HG03469 (cell line): ENCODE measurements around the gene KCNAB2.

ENCODE experiments used
- ATAC-seq: cut with Tn5 transposase; IDR thresholded peaks from one replicate; pipeline ENCODE4 v1.9.1; 2021; ENCODE audit warnings: mild to moderate bottlenecking, moderate library complexity, moderate number of reproducible peaks; ENCODE audit not compliant: unreplicated experiment

Gene KCNAB2

DNA sequence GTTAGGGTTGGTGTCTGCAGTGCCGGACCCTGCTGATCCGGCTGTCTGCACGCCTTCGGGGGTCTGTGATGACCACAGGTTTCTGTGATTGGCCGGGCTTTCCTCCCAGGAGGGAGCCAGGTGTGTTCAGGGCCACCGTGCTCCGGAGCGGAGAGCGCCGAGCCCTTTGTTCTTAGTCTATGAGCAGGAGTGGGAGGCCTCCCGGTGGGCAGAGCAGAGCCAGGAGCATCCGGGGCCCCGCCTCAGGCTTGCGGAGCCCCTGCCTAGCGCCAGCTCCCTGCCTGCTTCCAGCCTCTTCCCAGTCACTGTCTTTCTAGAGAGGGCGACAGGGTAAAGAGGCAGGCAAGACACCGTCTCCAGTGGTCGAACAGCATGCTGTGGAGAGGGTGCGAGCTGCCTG lies 31.8 kb downstream of the KCNAB2 start:
- no peak for ATAC-seq

DNA sequence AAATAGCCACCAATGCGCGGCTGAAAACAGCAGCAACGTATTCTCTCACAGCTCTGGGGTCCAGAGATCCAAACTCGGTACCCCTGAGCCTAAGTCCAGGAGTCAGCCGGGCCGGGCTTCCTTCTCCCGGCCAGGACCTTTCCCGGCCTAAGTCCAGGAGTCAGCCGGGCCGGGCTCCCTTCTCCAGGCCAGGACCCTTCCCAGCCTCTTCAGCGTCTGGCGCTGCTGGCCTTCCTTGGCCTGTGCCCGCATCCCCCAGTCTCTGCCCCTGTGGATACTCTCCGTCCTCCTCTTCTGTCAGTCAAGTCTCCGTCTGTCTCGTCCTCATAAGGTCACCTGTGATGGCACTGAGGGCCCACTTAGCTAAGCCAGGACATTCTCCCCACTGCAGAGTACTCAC lies 32.2 kb downstream of the KCNAB2 start:
- ATAC-seq: no peak

DNA sequence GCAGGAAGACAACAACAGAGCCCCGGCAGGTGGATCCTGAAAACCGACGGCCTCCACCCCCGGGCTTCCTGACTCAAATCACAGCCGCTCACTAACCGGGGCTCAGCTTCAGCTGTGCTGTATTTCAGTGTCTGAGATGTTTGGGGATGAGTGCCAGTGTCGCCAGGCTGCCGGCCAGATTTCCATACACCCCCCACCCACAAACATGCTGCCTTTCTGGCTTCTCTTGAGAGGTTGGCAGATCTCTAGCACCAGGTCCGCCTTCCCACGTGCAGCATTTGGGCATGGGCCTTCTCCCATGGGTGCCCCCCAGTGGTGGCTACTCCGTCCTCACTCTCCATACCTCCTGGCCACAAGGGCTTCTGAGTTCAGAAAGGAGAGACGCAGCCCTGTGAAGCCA lies 34.8 kb downstream of the KCNAB2 start:
- no peak for ATAC-seq

DNA sequence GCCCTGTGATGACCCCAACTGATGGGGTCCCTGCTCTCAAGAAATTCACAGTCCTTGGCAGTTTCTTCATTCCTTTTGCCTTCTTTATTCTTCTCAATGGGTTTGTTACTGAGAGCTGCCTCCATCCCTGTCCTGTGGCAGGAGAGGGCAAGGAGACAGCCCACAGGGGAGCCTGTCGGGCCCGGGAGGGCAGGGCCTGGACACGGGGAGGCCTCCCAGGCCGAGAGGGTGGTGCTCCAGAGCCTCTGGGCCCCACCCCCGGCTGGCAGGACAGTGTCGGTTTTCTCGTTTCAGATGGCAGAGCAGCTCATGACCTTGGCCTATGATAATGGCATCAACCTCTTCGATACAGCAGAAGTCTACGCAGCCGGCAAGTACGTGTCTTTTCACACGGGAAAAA lies 36.2 kb downstream of the KCNAB2 start:
- no peak for ATAC-seq

DNA sequence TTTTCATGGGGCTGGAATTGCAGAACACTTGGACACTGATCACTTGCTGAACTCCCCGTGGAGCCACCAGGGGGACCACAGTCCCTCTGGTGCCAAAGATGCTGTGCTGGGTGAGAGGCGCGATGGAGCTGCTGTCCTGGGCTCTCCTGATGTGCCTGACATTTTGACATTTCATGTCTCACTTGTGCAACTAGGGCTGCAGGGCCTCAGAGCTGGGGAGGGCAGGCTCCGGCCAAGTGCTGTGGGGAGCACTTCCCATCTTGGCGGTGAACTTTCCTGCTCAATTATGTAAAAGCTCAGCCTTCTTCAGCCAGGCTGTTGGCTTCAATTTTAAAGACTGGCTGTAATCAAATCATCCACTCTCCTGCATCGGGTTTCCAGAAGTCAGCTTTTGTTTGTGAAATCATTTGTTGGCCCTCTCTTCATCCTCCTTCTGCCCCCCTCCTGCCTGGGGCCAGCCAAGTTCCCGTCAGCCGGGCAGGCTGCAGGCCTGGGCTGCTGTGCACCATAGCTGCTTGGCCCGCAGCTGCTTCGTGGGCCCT lies 36.8 kb downstream of the KCNAB2 start:
- ATAC-seq: no peak

DNA sequence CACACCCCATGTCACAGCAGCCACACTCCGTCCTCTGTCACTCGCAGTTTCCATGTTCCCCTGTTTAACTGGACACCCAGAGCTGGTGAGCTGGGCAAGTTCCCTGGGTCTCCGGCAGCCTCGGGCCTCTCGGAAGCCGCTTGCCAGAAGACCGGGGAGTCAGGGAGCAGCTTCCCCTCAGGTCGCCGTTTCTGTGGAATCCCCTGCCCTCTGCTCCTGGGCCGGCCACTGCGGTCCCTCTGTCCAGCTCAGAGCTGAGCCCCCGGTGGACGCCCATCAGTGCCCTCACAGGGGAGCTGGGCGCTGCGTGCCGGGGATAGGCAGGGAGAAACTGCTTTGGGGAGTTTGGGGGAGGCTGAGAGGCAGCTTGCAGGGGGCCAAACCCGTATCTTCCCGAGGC lies 37.7 kb downstream of the KCNAB2 start:
- ATAC-seq: no peak

DNA sequence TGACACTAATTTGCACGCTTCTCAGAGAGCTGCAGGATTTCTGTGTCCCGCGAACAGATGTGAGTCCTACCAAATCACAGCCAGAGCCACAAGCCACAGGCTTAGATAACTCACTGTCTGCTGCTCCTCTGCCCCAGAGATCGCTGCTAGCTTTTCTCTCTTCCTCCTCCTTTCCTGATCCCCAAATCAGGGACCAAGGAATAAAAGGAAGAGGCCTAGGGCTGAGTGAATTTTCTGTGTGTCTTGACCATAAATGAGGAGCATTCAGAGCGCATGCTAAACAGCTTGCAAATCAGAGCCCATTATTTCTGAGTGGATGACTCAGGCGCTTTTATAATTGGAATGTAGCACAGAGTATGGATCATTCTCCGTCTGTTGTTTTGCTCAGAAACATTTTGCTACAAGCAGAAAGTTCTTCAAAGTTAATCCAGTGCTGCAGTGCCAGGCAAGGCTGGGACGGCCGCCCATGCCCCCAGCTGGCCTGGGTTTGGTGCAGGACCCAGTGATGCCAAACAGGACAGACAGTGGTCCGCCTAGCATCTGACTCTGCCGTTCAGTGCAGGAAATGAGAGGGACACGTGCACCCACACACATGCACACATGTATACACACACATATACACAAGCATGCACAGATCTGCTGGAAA lies 38.2 kb downstream of the KCNAB2 start:
- ATAC-seq: no peak

DNA sequence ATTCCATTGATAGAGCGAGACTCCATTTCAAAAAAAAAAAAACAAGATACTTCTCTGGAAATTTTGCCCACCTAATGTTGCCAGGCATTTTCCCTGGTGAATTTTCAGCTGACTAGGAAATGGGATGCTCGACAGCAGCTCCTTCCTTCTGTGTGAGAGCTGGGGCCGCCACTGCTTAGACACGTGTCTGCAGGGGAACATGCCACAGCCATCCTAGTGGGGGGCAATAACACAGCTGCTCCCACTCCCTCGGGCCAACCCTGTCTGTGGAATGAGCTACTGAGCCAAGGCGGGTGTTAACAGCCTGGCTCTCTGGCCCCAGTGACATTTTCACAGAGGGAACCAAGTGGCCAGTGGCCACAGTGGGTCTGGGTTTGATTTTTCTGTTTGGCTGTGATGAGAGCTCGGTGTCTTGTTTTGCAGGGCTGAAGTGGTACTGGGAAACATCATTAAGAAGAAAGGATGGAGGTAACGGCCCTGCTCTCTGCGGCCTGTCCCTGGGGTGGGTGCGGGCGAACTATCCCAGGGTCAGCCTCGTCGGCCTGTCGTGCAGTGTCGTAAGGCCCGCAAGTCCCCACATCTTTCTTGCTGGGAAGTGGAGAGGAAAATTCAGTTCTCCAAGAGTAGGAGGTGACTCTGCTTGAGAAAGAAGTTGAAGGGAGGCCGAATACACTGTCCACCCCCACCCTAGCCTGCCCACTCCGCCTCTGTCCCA lies 39.2 kb downstream of the KCNAB2 start:
- ATAC-seq: no peak

DNA sequence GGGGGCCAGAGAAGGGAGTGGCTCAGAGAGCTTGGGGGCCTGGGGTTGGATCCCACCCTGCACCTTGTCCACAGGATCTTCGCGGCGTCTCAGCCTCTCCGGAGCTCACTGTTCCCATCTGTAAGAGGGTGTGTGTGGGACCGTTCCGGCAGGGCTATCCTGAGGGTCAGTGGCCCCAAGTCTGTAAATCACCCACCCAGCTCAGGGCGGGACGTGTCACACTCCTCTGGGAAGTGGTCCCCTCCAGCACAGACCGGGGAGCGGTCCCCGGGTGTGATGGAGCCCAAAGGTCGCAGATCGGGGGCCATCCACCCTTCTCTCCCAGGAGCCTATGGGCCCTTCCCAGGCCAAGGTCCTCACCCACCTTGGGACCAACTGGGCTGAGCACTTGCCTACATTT lies 40.0 kb downstream of the KCNAB2 start:
- no peak for ATAC-seq

DNA sequence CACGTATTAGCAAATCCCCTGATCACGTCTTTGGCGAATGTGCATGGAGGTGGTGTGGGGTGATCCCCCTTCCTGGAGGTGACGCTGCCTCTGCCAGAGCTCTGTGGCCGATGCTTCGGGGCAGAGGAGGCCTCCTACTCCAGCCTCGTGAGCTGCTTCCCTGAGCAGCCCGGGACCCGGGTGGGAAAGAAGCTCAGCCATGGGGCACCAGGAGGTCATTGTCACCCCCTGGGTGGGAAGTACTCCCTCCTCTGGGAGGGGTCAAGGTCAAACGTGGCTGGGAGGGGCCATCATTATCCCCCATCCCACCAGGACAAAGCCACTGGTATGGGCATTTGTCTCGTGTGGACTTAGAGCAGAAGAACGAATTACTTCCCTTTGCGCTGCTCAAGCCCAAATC lies 40.7 kb downstream of the KCNAB2 start:
- ATAC-seq: no peak

DNA sequence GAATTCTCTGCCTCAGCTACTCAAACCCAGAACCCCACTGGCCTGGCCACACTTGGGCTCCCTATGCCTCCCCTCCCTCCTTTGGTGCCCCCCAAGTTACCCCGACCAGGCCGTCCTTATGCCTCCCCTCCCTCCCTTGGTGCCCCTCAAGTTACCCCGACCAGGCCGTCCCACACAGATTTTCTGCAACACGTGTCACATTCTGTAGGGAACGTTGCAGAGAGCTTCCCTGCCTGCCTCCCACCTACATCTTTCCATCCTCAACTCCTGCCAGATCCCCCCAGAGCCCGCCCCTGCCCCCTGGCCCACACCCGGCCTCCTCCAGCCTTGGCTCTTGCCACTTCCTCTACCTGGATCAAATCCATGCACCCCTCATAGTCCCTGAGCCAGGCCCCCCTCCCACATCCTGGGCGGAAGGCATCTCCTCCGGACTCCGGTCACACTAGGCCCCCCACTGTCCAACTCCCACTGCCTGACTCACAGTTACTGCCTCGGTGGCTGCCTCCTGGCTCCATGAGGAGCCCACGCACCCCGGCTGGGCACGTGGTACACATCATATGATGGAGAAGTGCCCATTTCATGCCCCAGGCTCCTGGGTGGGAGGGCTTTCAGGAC lies 41.2 kb downstream of the KCNAB2 start:
- no peak for ATAC-seq

DNA sequence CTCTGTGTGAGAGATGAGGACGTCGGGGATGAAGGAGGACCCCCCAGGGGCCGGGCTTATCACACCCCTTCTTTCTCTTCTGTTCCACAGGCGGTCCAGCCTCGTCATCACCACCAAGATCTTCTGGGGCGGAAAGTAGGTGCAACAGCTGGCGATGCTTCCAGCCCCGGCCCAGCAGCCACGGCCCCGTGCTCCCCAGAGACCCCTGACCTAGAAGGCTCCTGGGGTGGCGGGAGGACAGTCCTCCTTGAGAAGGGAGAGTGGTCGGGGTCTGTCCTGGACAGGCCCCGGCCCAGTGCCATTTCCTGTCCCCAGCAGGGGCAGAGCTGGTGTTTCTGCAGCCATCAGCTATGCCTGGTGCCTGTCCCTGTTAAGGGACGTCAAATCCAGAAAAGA lies 41.7 kb downstream of the KCNAB2 start:
- ATAC-seq: no peak

DNA sequence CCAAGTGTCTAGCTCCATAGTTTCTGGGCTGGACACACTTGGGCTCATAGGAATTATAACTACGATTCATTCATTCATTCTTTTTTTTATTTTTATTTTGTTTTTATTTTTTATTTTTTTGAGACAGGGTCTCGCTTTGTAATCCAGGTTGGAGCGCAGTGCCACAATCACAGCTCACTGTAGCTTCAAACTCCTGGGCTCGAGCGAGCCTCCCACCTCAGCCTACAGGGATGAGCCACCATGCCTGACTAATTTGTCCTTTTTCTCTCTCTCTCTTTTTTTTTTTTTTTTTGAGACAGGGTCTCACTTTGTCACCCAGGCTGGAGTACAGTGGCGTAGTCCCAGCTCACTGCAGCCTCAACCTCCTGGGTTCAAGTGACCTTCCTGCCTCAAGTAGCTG lies 42.3 kb downstream of the KCNAB2 start:
- ATAC-seq: no peak

DNA sequence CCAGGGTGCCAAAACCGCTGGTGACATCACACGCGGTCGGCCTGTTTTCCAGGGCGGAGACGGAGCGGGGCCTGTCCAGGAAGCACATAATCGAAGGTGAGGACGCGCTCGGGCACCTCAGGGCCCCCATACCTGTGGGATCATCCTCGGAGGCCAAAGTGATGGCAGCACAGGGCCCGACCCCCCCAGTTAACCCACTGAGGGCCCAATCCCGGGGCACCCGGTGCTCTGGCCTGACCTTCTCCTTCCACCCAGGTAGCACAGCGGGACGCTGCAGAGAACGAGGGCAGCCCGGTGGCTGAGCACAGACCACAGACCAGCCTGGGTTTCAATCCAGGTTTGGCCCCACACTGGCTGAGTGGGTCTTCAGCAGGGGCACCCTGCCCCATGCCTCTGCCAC lies 43.3 kb downstream of the KCNAB2 start:
- no peak for ATAC-seq

DNA sequence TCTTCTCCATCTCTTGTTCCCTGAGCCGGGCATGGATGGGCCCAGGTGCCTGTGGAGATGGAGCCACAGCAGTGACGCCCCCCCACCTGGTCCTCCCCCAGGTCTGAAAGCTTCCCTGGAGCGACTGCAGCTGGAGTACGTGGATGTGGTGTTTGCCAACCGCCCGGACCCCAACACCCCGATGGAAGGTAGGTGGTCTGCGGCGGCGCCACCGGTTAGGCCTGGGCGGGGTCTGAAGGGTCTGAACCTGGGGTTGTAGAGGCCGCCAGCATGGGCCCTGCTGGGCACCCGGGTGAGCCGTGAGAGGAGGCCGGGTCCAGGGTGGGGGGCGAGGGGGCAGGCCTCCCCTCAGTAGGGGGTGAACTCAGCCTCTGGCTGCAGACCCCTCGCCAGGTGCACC lies 44.6 kb downstream of the KCNAB2 start:
- no peak for ATAC-seq

DNA sequence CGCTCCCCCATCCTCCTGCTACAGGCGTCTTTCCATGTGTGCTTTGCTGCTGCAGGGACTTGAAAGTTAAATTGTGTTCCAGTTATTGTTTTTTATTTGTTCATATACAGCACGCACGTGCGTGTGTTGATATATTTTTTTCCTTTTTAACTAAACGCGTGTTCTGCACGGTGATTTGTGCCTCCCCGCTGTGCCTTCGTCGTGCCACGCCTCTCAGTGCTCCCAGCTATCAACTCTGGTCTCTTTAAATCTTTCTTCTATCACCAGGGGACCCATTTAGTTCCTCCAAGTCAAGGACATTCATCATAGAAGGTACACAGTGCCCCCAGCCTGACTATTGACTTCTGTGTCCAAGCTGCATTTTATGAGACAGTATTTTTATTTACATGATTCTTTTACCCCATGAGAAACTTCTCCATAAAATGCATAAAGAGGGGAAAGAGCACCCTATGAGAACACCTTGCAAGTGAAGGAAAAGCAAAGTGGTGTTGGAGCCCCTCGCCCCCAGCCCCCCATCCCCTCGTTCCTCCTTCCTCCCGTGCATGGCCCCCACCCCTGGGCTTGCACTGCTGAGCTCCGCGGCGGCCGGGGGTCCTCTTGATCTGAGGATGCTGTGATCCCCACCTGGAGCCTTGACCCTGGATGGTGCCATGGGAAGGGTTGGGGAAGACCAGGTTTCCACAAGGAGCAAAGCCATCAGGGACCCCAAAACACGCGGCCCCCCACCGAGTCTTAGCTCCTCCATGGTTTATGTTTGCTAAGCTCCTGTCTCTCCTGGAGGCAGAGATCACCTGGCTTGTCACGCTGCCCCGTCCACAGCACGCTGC lies 45.5 kb downstream of the KCNAB2 start:
- ATAC-seq: no peak

DNA sequence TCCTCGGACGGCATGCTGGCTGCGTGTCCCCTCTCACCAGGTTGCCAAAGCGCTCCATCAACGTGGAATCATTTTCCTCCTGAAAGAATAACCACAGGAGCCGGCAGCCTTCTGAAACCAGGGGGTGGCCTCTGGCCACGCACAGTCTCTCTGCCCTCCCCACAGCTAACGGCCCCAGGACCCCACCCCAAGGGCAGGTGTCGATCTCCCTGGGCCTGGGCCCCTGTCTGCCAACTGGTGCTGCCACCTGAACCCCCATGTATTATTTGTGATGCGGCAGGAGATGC lies 46.1 kb downstream of the KCNAB2 start:
- no peak for ATAC-seq

DNA sequence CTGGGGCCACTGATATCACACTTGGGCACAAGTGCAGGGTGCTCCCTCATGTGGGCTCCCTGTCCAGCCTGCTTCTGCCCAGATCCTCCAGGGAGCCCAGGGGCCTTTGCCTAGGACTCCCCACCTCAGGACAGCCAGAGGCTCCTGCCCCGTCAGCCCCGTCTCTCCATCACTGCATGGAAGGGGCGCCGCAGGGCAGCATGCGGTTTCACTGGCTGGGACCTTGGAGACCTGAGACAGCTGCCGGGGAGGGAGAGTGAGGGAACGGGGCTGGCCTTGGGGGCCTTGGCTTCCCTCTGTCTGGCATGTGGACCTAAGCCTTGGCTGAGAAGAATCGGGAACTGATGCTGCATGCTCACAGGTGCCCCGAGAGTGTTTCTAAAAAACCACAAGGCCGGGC lies 46.5 kb downstream of the KCNAB2 start:
- ATAC-seq: no peak

DNA sequence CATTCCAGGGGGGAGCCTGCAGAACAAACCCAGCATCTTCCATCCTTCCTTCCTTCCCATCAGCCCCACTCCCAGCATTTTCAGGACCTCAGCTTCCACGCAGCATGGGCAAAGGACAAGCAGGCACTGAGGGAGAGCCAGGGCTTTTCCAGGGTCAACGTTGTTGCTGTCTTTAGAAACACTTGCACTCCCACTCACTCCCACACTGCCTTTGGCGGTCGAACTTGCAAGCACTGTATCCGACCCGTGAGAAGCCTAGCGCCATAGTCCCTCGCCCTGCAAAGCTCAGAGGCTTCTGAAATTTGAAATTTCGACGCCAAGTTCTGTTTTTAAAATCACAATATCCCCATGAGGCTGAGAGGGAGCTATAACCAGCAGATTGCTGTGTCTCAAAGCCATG lies 47.4 kb downstream of the KCNAB2 start:
- no peak for ATAC-seq

DNA sequence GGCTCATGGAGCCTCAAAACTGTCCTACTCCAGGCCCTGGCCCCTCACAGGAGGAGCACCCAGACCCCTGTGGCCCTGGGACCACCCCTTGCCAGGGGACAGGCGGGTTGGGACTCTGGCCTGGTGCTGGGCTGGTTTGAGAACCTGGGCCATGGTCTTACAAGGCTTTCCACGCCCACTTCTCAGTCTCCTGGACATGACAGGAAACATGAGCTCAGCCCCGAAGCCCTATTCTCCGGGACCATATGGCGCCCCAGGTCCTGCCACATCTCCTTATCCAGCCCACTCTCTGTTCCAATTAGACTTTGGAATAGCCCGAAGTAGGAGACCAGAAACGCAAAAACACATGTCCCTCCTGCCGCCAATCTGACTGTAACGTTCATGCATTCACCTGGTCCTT lies 47.9 kb downstream of the KCNAB2 start:
- no peak for ATAC-seq

DNA sequence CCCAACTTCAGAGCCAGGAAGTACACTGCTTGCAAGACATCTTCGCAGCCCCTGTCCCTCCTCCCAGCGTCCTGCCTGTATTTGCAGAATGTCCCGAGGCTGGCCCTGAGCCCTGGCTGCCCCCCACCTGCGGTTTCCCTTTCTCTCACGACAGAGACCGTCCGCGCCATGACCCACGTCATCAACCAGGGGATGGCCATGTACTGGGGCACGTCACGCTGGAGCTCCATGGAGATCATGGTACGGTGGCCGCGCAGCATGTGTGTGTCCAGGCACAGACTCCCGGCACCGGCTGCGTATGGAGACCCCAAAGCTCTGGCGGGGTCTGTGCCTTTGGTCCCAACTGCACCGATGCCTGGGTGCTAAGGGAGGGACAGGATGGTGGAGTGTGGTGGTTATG lies 48.6 kb downstream of the KCNAB2 start:
- ATAC-seq: no peak
